HEK293 (cell line): Measurements from ENCODE around the gene FEZF2.

ENCODE experiments used
- CTCF ChIP-seq: fragments of 450-650 bp; formaldehyde crosslinking; IDR thresholded peaks from 2 replicates; pipeline ENCODE4 v1.5.1; 2016; ENCODE audit warnings: missing biosample characterization, missing genetic modification characterization
- RBAK ChIP-seq: fragments of 450-650 bp; formaldehyde crosslinking; IDR thresholded peaks from 2 replicates; pipeline ENCODE4 v1.5.1; 2016; ENCODE audit warnings: missing biosample characterization, missing genetic modification characterization
- ZNF239 ChIP-seq: fragments of 450-650 bp; formaldehyde crosslinking; IDR thresholded peaks from 2 replicates; pipeline ENCODE4 v1.5.1; 2016; ENCODE audit warnings: missing biosample characterization, missing genetic modification characterization
- ZNF274 ChIP-seq, 2 experiments: fragments of 200-500 bp in 1 of 2; fragments of 450-650 bp in 1 of 2; sonication (Bioruptor generic) in 1 of 2; formaldehyde crosslinking in 1 of 2; IDR thresholded peaks; 2 replicates each; pipeline versions ENCODE4 v1.5.1 to v1.6.1; 2014 to 2016; ENCODE audit warnings: borderline replicate concordance in 1 of 2, inconsistent platforms in 1 of 2, low read length in 1 of 2, missing biosample characterization in 1 of 2, missing genetic modification characterization in 1 of 2
- ZNF354C ChIP-seq: fragments of 450-650 bp; formaldehyde crosslinking; IDR thresholded peaks from 2 replicates; pipeline ENCODE4 v1.5.1; 2016; ENCODE audit warnings: missing biosample characterization, missing genetic modification characterization, low read depth, borderline replicate concordance
- TF ChIP-seq, protein P1 (sequence below): fragments of 450-650 bp; formaldehyde crosslinking; IDR thresholded peaks from 2 replicates; pipeline ENCODE4 v1.5.1; 2016; ENCODE audit warnings: missing biosample characterization, missing genetic modification characterization
- TF ChIP-seq, protein P2 (sequence below): fragments of 450-650 bp; formaldehyde crosslinking; IDR thresholded peaks from 2 replicates; pipeline ENCODE4 v1.5.1; 2016; ENCODE audit warnings: missing biosample characterization, missing genetic modification characterization
- TF ChIP-seq, protein P3 (sequence below): fragments of 450-650 bp; formaldehyde crosslinking; IDR thresholded peaks from 2 replicates; pipeline ENCODE4 v1.5.1; 2017; ENCODE audit warnings: missing biosample characterization, mild to moderate bottlenecking, missing genetic modification characterization, moderate library complexity

GRCh38 chr3:62368290-62368704, 5.1 kb downstream of the FEZF2 start:
- no peak for TF ChIP-seq CTCF (tag by site-specific recombination)
- TF ChIP-seq, protein P1, sequence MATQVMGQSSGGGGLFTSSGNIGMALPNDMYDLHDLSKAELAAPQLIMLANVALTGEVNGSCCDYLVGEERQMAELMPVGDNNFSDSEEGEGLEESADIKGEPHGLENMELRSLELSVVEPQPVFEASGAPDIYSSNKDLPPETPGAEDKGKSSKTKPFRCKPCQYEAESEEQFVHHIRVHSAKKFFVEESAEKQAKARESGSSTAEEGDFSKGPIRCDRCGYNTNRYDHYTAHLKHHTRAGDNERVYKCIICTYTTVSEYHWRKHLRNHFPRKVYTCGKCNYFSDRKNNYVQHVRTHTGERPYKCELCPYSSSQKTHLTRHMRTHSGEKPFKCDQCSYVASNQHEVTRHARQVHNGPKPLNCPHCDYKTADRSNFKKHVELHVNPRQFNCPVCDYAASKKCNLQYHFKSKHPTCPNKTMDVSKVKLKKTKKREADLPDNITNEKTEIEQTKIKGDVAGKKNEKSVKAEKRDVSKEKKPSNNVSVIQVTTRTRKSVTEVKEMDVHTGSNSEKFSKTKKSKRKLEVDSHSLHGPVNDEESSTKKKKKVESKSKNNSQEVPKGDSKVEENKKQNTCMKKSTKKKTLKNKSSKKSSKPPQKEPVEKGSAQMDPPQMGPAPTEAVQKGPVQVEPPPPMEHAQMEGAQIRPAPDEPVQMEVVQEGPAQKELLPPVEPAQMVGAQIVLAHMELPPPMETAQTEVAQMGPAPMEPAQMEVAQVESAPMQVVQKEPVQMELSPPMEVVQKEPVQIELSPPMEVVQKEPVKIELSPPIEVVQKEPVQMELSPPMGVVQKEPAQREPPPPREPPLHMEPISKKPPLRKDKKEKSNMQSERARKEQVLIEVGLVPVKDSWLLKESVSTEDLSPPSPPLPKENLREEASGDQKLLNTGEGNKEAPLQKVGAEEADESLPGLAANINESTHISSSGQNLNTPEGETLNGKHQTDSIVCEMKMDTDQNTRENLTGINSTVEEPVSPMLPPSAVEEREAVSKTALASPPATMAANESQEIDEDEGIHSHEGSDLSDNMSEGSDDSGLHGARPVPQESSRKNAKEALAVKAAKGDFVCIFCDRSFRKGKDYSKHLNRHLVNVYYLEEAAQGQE = no peak
- TF ChIP-seq, protein P2, sequence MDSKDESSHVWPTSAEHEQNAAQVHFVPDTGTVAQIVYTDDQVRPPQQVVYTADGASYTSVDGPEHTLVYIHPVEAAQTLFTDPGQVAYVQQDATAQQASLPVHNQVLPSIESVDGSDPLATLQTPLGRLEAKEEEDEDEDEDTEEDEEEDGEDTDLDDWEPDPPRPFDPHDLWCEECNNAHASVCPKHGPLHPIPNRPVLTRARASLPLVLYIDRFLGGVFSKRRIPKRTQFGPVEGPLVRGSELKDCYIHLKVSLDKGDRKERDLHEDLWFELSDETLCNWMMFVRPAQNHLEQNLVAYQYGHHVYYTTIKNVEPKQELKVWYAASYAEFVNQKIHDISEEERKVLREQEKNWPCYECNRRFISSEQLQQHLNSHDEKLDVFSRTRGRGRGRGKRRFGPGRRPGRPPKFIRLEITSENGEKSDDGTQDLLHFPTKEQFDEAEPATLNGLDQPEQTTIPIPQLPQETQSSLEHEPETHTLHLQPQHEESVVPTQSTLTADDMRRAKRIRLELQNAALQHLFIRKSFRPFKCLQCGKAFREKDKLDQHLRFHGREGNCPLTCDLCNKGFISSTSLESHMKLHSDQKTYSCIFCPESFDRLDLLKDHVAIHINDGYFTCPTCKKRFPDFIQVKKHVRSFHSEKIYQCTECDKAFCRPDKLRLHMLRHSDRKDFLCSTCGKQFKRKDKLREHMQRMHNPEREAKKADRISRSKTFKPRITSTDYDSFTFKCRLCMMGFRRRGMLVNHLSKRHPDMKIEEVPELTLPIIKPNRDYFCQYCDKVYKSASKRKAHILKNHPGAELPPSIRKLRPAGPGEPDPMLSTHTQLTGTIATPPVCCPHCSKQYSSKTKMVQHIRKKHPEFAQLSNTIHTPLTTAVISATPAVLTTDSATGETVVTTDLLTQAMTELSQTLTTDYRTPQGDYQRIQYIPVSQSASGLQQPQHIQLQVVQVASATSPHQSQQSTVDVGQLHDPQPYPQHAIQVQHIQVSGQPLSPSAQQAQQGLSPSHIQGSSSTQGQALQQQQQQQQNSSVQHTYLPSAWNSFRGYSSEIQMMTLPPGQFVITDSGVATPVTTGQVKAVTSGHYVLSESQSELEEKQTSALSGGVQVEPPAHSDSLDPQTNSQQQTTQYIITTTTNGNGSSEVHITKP (tag by site-specific recombination) = no peak
- no peak for TF ChIP-seq ZNF354C
- TF ChIP-seq ZNF274 (IDR thresholded peaks at IDR 0.05; ENCODE audit: low read length) = no peak
- TF ChIP-seq ZNF274 (tag by site-specific recombination; IDR thresholded peaks at IDR 0.05; ENCODE audit: borderline replicate concordance) = no peak
- TF ChIP-seq ZNF239 (tag by site-specific recombination) = no peak
- TF ChIP-seq, protein P3, sequence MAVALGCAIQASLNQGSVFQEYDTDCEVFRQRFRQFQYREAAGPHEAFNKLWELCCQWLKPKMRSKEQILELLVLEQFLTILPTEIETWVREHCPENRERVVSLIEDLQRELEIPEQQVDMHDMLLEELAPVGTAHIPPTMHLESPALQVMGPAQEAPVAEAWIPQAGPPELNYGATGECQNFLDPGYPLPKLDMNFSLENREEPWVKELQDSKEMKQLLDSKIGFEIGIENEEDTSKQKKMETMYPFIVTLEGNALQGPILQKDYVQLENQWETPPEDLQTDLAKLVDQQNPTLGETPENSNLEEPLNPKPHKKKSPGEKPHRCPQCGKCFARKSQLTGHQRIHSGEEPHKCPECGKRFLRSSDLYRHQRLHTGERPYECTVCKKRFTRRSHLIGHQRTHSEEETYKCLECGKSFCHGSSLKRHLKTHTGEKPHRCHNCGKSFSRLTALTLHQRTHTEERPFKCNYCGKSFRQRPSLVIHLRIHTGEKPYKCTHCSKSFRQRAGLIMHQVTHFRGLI (tag by site-specific recombination) = no peak
- TF ChIP-seq RBAK = no peak
